ENCODE measurements around the gene PMPCA.

The PMPCA gene

DNA sequence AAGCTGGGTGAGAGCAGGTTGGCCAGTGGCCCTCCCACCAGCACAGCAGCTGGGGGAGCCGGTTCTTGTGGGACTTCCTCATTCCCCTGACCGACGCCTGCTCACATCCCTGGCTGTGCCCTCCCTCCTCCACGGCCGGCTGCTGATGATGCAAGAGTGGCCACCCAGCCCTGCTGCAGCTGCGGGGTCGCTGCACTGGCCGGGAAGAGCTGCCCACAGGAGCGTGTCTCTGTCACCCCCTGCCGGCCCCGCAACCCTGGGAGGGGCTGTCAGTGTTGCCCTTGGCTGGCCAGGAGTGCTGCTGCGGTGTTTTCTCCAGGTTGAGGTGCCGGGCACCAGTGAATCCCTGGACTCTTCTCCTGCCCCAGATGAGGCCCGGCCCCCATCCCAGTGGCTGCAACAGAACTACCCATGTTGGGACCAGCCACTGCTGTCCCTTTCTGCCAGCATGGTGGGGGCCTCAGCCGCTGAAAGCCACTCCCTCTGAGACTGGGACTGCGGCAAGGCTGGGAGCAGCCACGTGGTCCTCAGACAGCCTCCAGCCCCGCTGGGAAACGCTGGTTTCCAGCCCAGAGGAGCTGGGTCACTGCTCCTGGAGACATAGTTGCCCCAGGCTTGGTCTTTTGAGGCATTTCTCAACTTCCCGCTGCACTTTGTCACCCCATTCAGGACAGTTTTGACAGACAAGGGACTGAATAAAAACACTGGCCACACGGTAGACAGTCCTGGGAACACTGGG, 37.7 kb upstream of the PMPCA start:
- DNase-seq = peak in 15 of 58 donors; percentile 13 to 45 (median 28)

DNA sequence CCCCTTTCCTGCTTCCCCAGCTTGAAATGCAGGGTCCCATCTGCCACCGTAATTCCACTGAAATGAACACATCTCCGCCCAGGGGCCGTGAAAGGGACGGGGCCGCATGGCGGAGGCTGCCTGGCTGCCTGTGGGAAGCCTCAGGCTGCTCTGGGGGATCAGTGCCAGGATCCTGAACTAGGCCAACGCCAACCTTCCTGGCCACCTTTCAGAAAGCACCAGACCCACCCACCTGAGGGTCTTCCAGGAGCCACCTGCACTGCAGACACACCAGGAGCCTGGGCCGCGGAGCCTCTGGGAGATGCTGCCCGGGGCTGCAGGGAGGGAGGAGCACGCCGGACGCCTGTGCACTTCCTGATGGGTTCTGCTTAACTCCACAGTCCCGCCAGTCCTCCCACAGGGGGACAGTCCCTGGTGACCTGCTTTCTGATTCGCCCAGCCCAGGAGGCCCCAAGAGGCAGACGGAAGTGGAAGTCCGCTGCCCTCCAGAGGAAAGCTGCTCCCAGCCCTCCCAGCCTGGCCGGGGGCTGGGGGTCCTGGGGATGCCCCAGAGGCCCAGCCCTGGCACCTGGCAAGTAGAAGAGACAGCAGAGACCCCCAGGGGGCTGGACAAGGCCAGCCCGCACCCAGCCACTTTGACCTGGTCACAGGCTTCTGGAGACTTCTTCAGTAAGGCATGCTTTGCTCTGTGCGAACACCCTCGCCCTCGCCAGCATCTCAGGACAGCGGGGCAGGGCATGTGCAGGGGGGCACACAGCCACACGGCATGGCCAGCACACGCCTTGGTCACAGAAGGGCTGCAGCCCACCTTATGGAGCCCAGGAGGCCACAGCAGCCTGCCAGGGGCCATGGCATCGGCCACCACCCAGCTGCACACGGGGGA, 36.9 kb upstream of the PMPCA start, which contains the start of gene CARD9:
Gene CARD9 (minus strand): TSS at position 370 of the 883 bp plus-strand sequence. CDS start 1,591 bp downstream, outside the sequence.
- DNase-seq = peak in 22 of 58 donors; percentile 9 to 52 (median 32)

DNA sequence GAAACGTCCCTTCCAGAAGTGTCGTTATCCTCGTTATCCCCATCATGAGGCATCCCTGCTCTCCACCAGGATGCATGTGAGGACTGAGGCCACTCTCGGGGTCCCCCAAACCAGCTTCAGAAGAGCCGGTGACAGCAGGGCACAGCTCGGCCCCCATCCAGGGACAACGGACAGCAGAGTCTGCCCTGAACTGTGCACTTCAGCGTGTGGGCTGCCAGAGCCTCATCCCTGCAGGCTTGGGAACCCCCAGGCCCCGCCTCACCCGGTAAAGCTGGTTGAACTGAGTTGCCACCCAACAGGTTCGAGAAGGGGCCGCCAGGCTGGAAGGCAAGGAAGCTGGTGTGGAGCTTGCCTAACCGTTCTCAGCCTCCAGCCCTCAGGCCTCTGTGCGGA, 36.3 kb upstream of the PMPCA start:
- DNase-seq = no peak

DNA sequence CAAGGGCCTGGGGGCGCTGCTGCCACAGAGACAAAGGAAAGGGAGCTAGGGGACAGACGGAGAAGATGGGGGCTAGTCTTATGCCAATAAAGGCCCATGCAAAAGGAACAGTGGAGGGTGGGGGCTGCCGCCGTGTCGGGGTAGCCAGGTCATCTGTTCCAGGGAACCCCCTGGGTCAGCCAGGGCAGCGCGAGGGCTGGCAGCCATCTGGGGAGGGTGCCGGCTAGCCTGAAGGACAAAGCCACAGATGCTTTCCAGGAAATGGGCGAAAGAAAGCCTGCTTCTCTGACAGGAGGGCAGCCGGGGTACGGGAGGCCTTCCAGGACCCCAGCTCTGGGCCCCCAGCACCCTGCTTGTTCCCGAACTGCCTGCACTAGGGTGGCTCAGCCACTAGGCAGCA, 35.4 kb upstream of the PMPCA start:
- DNase-seq = no peak

DNA sequence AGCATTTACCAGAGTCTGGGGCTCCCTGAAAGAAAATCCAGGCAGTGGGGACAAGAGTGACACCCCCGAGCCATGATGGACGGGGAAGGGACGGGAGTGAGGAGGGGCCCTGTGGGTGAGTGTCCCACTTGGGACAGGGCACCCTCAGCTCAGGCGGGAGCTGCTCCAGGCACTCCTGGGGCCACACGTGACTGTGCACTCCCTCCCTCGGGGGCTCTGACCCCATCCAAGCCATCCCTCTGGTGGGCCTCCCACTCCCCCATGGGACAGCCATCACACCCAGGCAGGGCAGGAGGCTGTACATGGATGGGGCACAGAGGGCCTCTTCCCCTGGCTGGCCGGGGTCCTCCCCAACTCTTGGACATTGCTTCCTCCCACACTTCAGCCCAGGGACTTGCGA, 34.0 kb upstream of the PMPCA start:
- no peak for DNase-seq

DNA sequence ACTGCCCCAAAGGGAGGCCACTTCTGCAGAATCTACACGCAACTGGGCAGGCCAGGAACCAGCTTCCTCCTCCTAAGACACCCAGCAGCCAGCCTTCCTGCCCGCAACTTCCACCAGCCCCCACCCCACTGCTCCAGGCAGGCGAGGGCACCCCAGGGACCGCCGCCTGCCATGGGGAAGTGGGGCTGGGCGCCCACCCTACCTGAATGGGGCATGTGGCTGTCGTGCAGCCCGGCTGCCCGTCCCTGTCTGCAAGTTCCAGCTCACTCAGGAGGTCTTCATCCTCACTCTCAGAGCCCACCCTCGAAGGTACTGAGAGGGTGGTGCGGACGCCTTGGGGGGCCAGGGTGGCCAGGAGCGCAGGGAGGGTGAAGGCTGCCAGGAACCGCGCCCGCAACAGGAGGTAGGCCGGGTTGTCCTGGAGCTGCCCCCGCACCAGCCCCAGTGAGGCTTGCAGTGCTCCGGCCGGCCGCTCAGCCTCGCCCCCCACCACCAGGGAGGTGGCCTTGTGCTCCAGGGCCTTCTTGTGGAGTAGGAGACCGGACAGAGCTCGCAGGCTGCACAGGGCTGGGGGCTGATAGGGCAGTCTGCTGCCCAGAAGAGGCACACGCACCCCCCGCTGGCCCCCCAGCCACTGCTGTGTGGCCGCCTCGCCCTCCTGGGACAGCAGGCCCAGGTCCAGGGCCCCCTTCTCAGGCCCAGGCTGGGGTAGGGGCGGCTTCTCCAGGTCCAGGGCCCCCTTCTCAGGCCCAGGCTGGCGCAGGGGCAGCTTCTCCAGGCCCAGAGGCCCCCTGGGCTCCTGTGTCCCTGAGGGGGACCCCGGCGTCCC, 32.9 kb upstream of the PMPCA start:
- DNase-seq = no peak

DNA sequence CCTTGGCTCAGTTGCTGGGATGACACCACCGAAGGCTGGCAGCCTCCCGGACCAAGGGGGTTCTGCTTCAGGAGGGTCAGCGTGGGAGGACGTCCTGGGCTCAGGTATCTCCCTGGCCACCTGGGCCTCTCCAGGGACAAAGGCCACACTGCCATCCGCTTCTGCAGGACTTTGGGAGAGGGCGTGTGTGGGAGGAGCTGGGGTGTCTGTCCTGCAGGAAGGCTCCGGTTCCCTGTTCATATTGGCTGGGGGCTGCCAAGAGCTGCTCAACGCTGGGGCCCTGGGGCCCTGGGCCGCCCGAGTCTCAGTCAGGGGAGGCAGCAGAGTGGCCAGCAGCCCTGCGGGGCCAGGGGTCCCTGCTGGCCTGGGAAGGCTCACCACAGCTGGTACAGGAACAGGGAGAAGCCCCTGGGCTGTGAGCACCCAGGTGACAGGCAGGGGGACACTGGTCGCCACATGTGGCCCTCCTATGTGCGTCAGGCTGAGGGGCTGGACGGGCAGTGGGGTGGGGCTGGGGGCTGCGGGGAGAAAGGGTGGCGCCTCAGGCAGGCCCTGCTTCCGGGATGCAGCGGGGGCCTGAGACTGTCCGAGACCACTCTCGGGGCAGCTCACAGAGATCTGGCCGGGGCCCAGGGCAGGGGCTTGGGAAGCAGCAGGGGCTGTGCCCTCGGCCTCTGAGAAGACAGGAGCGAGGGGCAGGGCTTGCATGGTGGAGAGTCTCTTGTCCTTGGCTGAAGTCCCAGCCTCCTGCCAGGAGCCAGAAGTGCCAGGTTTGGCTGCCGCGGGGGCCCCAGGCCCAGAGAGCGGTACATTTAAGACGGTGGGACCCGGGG, 32.1 kb upstream of the PMPCA start:
- no peak for DNase-seq

DNA sequence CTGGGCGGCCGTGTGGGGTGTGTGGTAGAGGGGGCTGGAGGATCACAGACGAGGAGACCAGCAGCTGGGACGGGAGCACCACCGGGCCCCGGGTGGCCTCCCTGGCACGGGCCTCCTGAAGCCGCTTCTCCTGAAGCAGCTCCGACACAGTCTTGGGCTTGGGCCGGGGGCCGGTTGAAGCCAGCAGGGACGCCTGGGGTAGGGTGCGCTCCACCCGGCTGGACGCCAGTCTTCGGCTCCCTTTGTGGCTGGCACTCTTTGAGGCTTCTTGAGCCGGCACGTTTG, 31.5 kb upstream of the PMPCA start:
- DNase-seq = no peak

DNA sequence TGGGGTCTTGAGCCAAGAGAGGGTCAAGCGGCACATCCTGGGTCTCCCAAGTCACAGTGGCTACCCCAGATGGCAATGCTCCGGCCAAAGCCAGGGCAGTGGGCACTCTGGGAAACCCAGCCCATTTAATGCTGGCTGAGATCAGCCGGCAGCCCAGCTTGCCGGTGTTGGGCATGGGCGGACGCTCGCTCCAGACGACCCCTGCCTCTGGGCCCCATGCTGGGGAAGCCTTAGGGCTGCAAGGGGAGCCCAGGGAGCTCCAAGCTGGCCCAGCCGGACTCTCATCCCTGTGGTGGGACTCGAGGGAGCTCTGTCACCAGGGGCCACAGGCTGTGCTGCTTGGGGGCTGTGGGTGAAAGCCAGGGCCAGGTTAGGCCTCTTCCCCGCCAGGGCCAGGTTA, 31.1 kb upstream of the PMPCA start:
- no peak for DNase-seq

DNA sequence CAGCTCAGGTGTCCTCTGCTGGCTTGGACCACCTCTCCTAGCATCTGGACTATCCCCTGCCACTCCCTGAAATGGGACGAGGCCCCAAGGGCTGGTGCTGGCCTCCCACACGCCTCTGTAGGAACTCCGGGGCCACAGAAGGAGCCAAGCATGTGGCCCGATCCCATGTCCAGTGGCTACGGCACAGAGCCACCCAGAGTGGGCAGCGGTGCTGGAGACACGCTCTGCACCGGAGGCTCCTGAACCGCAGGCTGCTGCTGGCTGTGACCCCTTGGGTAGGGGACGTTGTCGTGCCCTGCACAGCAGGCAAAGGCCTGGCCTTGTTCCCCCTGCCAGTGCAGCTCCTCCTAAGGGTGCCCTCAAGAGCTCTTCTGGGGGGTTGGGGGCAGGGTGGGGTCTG, 30.6 kb upstream of the PMPCA start:
- no peak for DNase-seq

DNA sequence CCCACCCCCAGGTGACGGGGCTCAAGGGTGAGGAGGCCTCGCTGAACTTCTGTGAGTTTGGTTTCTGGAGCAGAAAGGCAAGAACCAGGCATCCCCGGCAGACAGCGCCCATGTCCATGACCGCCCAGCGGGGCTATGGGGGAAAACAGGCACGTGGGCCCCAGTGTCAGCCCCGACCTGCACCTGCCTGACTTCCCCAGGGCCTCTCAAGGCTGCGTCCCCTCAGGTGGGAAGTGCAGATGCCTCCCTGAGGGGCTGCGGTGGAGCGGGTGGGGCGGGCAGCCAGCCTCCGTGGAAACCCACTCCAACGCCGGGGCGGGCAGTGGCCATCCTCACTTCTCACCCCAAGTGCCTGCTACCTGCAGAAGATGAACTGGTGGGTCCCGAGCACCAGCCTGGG, 30.1 kb upstream of the PMPCA start:
- DNase-seq = no peak

DNA sequence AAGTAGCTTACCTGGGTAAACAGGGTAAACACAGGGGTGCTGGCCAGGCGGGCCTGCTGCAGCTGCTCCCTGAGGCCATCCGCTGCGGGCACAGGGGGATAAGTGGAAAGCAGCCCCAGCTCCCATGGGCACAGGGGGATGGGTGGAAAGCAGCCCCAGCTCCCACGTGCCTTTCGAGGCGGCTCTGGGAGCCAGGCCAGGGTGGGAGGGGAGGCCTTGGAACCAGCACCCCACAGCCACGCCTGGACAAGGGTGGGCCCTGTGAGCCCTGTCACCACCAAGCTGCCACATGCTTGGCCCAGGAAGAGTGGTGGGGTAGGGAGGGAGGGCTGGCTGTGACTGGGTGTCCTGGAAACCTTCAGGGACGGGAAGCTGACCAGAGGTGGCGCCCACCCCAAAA, 29.1 kb upstream of the PMPCA start:
- DNase-seq = peak in 12 of 58 donors; percentile 10 to 60 (median 34)

DNA sequence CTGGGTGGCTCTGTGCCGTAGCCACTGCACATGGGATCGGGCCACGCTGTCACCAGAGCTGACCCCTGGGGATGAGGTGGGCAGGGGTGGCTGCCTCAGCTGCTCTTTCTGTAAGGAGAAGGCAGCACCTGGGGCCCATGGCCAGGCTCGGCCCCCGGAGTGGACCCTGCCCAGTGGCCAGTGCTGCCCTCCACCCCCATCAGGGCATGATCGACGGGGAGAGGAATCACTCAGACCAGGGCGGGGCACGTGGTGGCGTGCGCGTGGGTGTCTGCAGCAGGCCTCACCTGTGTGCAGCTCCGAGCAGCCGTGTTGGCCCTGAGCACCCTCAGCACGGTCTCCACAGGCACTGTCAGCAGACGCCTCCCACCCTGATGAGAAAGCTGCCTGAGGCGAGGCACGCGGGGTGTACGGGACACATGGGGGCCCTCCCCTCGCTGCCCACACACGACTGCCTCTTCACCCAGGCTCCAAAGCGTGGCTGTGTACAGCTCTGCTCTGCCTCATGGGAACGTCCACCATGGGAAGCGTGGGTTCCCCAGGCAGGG, 28.4 kb upstream of the PMPCA start:
- peak in 1 of 58 donors; percentile 46 for DNase-seq

DNA sequence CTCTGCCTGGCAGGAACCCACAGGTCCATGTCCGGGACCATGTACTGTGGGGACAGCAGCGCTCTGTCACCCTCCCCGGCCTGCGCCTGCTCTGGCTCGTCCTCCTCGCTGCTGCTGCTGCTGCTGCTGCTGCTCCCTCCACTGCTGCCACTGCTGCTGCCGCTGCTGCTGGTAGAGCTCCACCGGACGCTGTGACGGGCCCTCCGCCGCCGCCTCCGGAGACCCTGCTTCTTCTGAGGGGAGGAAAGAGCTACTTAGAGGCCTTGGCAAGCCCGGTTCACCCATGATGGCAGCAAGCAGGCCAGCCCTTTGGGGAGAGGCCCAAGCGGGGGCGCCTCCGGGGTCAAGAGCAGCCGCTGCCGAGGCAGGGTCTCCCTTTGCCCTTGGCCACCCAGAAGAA, 27.0 kb upstream of the PMPCA start:
- DNase-seq = no peak

DNA sequence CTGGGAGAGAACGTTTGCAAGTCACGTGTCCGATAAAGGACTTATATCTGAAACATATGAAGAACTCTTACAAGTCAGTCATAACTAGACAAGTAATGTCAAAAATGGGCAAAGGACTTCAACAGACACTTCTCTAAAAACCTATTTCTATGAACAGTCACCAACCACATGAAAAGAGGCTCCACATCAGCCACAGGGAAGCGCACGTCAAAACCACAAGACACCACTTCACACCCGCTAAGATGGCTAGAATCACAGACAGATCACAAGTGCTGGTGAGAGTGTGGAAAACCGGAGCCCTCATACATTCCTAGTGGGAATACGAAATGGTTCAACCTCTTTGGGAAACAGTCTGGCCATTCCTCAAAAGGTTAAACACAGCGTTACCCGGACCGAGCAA, 25.4 kb upstream of the PMPCA start:
- no peak for DNase-seq

DNA sequence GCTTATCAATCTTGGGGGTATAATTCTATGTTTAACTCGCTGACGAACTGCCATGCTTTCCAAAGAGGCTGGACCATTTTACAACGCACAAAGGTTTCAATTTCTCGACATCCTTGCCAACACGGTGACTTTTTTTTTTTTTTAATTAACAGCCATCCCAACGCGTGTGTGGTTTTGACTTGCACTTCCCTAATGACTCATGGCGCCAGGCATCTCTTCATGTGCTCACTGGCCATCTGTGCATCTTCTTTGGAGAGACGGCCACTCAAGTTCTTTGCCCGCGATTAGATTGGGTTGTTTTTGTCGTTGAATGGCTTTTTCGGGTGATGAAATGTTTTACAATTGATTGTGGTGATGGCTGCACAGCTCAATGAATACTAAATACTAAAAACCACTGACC, 24.4 kb upstream of the PMPCA start:
- DNase-seq = no peak

DNA sequence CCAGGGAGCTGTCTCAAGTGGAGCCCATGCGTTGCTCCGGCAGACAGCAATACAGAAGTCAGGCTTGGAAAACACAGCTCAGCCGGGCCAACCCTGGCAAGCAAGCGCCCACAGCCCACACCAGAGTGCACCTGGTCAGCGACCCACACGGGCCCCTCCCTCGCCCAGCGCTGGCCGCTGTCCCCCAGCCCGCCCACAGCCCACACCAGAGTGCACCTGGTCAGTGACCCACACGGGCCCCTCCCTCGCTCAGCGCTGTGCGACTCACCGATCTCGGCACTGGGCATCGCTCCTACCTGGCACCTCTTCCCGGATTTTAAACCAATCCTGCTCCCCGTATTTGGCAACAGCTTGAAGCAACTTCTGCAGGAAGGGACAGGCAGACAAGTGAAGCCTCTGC, 23.2 kb upstream of the PMPCA start:
- no peak for DNase-seq

DNA sequence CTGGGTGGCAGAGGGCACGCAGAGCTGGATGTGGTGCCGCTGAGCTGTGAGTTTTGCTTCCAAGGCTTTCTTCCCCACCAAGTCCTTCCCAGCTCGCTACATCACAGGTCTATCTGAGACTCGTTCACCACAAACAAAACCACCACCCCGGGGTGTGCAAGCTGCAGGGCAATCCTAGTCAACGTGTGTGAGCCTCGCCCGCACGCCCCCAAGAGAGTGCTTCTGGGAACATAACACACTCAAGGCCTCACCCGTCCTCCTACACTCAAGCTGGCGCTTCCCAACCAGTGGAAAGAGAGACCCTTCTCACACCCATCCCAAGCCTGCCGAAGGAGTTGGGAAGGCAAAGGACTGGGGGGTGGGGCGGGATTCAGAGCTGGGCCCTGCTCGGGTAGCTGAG, 21.1 kb upstream of the PMPCA start:
- peak in 1 of 58 donors; percentile 34 for DNase-seq

DNA sequence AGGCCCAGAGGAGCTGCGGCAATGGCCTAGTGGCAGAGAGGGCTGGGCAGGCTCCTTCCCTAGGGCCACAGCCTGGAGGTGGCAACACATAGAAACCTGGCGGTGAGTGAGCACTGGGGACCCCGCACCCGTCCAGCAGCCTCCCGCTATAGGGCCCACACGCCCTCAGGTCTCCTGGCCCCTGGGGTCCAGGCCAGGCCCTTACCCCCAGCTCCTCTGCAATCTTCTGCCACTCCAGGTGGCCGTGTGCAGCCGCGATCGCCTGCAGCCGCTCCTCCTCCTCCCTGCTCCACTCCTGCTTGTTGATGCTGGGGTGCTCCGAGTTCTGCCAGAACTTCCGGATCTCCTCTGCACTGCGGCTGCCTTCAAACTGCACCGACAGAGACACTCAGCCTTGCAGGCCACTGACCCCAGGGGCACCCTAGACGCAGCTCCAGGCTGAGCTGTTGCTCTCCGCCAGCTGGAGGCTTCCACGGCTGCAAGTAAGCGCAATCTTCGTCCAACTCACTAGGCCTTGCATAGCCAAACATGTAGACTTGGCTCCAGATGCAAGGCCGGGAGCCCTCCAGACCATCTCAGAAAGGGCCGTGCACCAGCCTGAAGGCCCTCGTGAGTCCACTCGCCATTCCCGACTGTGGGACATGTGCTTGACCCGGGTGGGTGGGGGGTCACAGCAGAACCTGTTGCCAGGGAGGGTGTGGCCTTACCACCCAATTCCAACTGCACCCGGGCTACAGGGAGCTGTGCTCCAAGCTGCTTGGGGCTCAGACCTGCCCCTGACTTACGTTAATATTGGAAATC, 18.5 kb upstream of the PMPCA start:
- no peak for DNase-seq
